Activated CD8-positive, alpha-beta T cell treated with anti-CD3 and anti-CD28 coated beads for 36 hours (primary cell): ENCODE results near the gene DIO1. TPM values are rescaled to one million over a fixed set of nuclear protein-coding genes. Genes with fewer than 3 reads are reported as not detected.

Source experiments
- ATAC-seq: fragments of 200-7000 bp; cut with Tn5 transposase; one replicate; pipeline ENCODE4 v1.10.0; 2021; ENCODE audit warnings: mild to moderate bottlenecking, moderate library complexity
- CTCF ChIA-PET: fragments of 350-600 bp; sonication (Branson Sonifier 250); formaldehyde crosslinking; loops from one replicate; lab custom pipeline; 2021; ENCODE audit warnings: antibody characterized with exemption; lab: Charles Lee
- POLR2A ChIA-PET: fragments of 350-600 bp; sonication (Branson Sonifier 250); formaldehyde crosslinking; loops from one replicate; lab custom pipeline; 2021; ENCODE audit warnings: antibody characterized with exemption; lab: Charles Lee
- DNase-seq: peaks from one replicate; pipeline ENCODE4 v3.0.0-alpha.2; 2020
- H3K27ac Mint-ChIP-seq: one replicate; pipeline ENCODE4 v1.8.0; 2021; ENCODE audit warnings: mild to moderate bottlenecking, mixed read lengths
- H3K27me3 Mint-ChIP-seq: one replicate; pipeline ENCODE4 v1.8.0; 2021; ENCODE audit warnings: mixed read lengths
- H3K36me3 Mint-ChIP-seq: one replicate; pipeline ENCODE4 v1.8.0; 2021; ENCODE audit warnings: low read depth, mixed read lengths
- H3K4me1 Mint-ChIP-seq: one replicate; pipeline ENCODE4 v1.8.0; 2021; ENCODE audit warnings: low read depth, mixed read lengths
- H3K4me3 Mint-ChIP-seq: one replicate; pipeline ENCODE4 v1.8.0; 2021; ENCODE audit warnings: mild to moderate bottlenecking, moderate library complexity, mixed read lengths
- H3K9me3 Mint-ChIP-seq: one replicate; pipeline ENCODE4 v1.8.0; 2021; ENCODE audit warnings: mixed read lengths
- intact Hi-C: fragments of 100-400 bp; cut with micrococcal nuclease; formaldehyde crosslinking; loops from one replicate; pipeline ENCODE4 v1.10.0; 2022
- total RNA-seq, 2 experiments: library from RNA; stranded (reverse); gene quantifications; one replicate each; pipeline ENCODE4 v1.2.3, GENCODE V29; 2021
- TF ChIP-seq, protein P1 (sequence below): fragments of 200-600 bp; IDR thresholded peaks from one replicate; pipeline ENCODE4 v1.8.0; 2022; ENCODE audit warnings: antibody characterized with exemption, mild to moderate bottlenecking

Gene DIO1
- total RNA-seq, 2 experiments from 2014 or later: not detected

DNA sequence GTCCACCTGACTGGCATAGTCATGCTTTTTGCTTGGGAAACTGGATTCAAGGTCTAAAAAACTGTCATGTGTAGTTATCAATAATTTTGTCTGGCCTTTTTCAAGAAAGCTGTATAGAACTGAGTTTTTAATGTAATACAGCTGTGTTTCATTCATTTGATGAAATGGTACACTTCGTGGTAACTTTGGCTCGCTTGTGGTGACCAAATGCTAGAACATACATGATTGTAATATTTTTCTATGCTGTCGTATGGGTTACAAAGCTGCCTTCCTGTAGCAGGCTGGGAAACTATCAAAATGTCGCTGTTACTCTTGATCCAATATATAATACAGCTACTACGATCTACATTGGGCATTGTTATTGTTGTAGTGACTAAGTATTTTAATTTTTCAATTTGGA lies 54.3 kb downstream of the DIO1 start:
- Mint-ChIP-seq H3K9me3 (no peaks in the 10 kb centered on the region), H3K4me3 (peak overlapping the region; percentile 93), H3K27ac (no peak overlapping the region), H3K27me3 (no peaks in the 10 kb centered on the region), H3K4me1 (peaks cover 40% of the 10 kb centered on the region), H3K36me3 (peaks cover 27% of the 10 kb centered on the region)
- no peak for ATAC-seq
- ChIA-PET CTCF (interaction anchor here (0.7 to 12.2 kb wide), 15 partner anchors 8 to 120 kb away, joined by 3 to 146 read pairs (median 4); partner anchors contain the start of gene YIPF1), POLR2A (interaction anchor here (0.8 to 1.6 kb wide), 4 partner anchors 29 to 110 kb away, joined by 3 to 7 read pairs (median 3); partner anchors contain the start of gene YIPF1)
- intact Hi-C loops: no loop called here
- no peak for DNase-seq
- TF ChIP-seq, protein P1, sequence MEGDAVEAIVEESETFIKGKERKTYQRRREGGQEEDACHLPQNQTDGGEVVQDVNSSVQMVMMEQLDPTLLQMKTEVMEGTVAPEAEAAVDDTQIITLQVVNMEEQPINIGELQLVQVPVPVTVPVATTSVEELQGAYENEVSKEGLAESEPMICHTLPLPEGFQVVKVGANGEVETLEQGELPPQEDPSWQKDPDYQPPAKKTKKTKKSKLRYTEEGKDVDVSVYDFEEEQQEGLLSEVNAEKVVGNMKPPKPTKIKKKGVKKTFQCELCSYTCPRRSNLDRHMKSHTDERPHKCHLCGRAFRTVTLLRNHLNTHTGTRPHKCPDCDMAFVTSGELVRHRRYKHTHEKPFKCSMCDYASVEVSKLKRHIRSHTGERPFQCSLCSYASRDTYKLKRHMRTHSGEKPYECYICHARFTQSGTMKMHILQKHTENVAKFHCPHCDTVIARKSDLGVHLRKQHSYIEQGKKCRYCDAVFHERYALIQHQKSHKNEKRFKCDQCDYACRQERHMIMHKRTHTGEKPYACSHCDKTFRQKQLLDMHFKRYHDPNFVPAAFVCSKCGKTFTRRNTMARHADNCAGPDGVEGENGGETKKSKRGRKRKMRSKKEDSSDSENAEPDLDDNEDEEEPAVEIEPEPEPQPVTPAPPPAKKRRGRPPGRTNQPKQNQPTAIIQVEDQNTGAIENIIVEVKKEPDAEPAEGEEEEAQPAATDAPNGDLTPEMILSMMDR: no peak

DNA sequence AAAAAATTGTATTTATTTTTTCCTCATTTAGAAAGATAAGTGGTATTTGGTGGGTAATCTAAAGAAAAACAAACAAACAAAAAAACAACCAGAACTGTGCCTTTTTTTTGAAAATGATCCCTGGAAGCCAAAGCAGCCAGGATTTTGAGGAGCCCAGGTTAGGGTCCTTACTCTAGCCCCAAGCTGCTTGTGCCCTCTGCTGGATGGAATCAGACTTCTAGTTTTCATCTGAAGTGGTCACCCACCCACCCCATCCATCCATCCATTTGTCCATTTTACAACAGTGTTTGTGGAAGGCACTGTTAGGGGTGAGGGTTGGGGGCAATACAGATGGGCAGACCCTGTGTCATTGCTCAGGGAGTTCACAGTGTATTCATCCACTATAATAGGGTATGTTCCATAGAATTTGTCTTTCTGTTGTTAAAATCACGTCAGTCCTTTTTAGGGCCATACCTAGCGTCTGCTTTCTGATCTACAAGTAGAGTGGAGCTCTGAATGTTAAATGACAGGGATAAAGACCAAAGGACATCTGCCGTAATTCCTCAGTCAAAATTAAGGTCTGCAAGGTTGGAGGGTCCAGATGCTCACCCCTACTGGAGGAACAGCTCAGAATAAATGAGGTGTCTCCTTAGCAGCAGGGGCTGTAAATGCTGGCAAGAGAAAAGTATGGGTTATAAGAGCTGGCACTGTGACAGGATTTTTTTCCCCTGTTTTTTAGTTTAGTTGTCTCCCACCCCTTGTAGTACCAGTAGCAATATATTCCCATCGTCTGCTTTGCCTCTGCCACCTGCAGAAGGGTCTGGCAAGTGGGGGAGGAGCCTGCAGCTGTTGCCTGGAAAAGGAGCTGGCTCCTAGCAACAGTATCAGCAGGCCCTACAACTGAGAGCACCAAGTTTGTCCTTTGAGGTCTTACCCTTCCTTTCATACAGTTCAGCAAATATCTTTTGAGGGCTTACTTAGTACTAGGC lies 55.3 kb downstream of the DIO1 start:
- Mint-ChIP-seq H3K27me3 (no peaks in the 10 kb centered on the region), H3K36me3 (peaks cover 21% of the 10 kb centered on the region), H3K4me1 (peaks cover 36% of the 10 kb centered on the region), H3K9me3 (no peaks in the 10 kb centered on the region), H3K4me3 (no peak overlapping the region), H3K27ac (no peak overlapping the region)
- TF ChIP-seq, protein P1: peak; percentile 73
- intact Hi-C loops: no loop called here
- ChIA-PET POLR2A (interaction anchor here (0.6 to 1.5 kb wide), 3 partner anchors 10 to 426 kb away, joined by 3 to 6 read pairs (median 3); no protein-coding TSS in a partner anchor), CTCF (interaction anchor here (0.8 to 12.2 kb wide), 15 partner anchors 10 to 500 kb away, joined by 3 to 146 read pairs (median 5); no protein-coding TSS in a partner anchor)
- DNase-seq (peak; percentile 56), ATAC-seq (no peak)

DNA sequence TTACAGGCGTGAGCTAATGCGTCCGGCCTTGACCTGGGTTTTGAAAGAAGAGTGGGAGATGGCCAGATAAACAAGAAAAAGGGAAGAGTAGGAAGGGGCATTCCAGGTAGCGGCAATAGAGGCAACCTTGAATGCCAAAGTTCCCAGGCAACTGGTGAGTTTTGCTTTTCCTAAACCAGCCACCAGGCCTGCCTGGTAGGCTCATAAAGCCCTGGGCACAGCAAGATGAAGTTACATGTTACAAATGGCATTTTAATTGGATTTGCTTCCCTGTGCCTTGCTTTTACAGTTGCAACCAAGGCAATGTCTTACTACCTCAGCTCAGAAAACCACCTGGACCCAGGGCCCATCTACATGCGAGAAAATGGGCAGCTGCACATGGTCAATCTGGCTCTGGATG lies 57.7 kb downstream of the DIO1 start:
- intact Hi-C loops: no loop called here
- ATAC-seq (no peak), DNase-seq (no peak)
- Mint-ChIP-seq H3K27ac (no peak overlapping the region), H3K4me1 (peaks cover 33% of the 10 kb centered on the region), H3K36me3 (peaks cover 19% of the 10 kb centered on the region), H3K27me3 (no peaks in the 10 kb centered on the region), H3K9me3 (no peaks in the 10 kb centered on the region), H3K4me3 (no peak overlapping the region)
- TF ChIP-seq, protein P1: no peak
- ChIA-PET POLR2A (interaction anchor here (1.1 kb wide), 1 partner anchor 54 kb away, joined by 6 read pairs; no protein-coding TSS in a partner anchor), CTCF (interaction anchor here (1.0 to 12.2 kb wide), 4 partner anchors 9 to 91 kb away, joined by 3 to 146 read pairs (median 41); no protein-coding TSS in a partner anchor)

DNA sequence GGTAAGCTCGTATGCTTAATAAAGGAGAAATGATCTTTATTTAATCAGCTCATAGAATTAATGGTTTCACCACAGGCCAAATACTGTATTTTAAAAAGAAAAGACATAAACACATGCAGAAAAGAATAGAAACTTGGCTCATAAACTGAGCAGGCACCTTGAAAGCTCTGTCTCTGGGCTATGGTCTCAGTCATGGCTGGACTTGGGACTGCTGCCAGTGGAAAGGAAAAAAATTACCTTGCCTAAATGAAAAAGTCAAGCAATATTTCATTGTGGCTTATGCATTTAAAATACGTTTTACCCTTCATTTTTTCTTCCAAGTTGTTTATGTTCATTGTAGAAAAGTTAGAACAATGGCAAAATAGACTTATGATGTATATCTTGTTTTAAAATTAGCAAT lies 60.1 kb downstream of the DIO1 start:
- intact Hi-C loops: no loop called here

More for the DNA sequence above, 60.1 kb downstream of the DIO1 start:
- Mint-ChIP-seq H3K4me3 (no peak overlapping the region), H3K27me3 (no peaks in the 10 kb centered on the region), H3K27ac (no peak overlapping the region), H3K36me3 (peaks cover 15% of the 10 kb centered on the region), H3K4me1 (peaks cover 19% of the 10 kb centered on the region), H3K9me3 (no peaks in the 10 kb centered on the region)
- TF ChIP-seq, protein P1: no peak
- ChIA-PET POLR2A (no interaction called here), CTCF (interaction anchor here (1.1 to 1.6 kb wide), 3 partner anchors 76 to 93 kb away, joined by 3 to 13 read pairs (median 5); no protein-coding TSS in a partner anchor)
- DNase-seq: no peak
- no peak for ATAC-seq
